Ishikawa (cell line): ENCODE data around the gene TMEM178B.

ENCODE experiments used
- CEBPB ChIP-seq: IDR thresholded peaks from 2 replicates; pipeline ENCODE4 v1.6.1; 2012
- CREB1 ChIP-seq: IDR thresholded peaks from 2 replicates; pipeline ENCODE4 v1.6.1; 2012; ENCODE audit warnings: low read depth
- EGR1 ChIP-seq: IDR thresholded peaks from 2 replicates; pipeline ENCODE4 v1.6.1; 2012
- EP300 ChIP-seq: IDR thresholded peaks from 2 replicates; pipeline ENCODE4 v1.6.1; 2012; ENCODE audit warnings: borderline replicate concordance
- FOXM1 ChIP-seq: IDR thresholded peaks from 2 replicates; pipeline ENCODE4 v1.6.1; 2012; ENCODE audit warnings: low read depth, borderline replicate concordance
- MAX ChIP-seq: IDR thresholded peaks from 2 replicates; pipeline ENCODE4 v1.6.1; 2012
- RAD21 ChIP-seq: IDR thresholded peaks from 2 replicates; pipeline ENCODE4 v1.6.1; 2012; ENCODE audit warnings: low read depth
- REST ChIP-seq: IDR thresholded peaks from 2 replicates; pipeline ENCODE4 v1.6.1; 2012; ENCODE audit warnings: low read depth, mild to moderate bottlenecking
- TAF1 ChIP-seq: IDR thresholded peaks from 2 replicates; pipeline ENCODE4 v1.6.1; 2012; ENCODE audit warnings: low read depth, mild to moderate bottlenecking
- TCF12 ChIP-seq: IDR thresholded peaks from 2 replicates; pipeline ENCODE4 v1.6.1; 2012; ENCODE audit warnings: low read depth
- TEAD4 ChIP-seq: IDR thresholded peaks from 2 replicates; pipeline ENCODE4 v1.6.1; 2012
- USF1 ChIP-seq: IDR thresholded peaks from 2 replicates; pipeline ENCODE4 v1.6.1; 2012
- YY1 ChIP-seq: IDR thresholded peaks from 2 replicates; pipeline ENCODE4 v1.6.1; 2012; ENCODE audit warnings: low read depth
- ZBTB7A ChIP-seq: IDR thresholded peaks from 2 replicates; pipeline ENCODE4 v1.6.1; 2012; ENCODE audit warnings: low read depth

GRCh38 chr7:141431140-141431479 lies 357.2 kb downstream of the TMEM178B start:
- TF ChIP-seq TAF1, result no peak
- no peak for TF ChIP-seq YY1
- TF ChIP-seq EP300, result no peak
- TF ChIP-seq FOXM1, result no peak
- no peak for TF ChIP-seq RAD21
- no peak for TF ChIP-seq MAX
- TF ChIP-seq USF1, result no peak
- no peak for TF ChIP-seq CREB1
- no peak for TF ChIP-seq EGR1
- no peak for TF ChIP-seq REST
- no peak for TF ChIP-seq TEAD4
- no peak for TF ChIP-seq TCF12
- TF ChIP-seq ZBTB7A, result no peak
- no peak for TF ChIP-seq CEBPB
